ENCODE measurements around the gene MRGPRF. TPM values are rescaled to one million over a fixed set of nuclear protein-coding genes. Genes with fewer than 3 reads are reported as not detected.

MRGPRF gene
- total and polyA plus RNA-seq, 8 donors, result 6.7 to 123 (median 20.8) TPM

DNA sequence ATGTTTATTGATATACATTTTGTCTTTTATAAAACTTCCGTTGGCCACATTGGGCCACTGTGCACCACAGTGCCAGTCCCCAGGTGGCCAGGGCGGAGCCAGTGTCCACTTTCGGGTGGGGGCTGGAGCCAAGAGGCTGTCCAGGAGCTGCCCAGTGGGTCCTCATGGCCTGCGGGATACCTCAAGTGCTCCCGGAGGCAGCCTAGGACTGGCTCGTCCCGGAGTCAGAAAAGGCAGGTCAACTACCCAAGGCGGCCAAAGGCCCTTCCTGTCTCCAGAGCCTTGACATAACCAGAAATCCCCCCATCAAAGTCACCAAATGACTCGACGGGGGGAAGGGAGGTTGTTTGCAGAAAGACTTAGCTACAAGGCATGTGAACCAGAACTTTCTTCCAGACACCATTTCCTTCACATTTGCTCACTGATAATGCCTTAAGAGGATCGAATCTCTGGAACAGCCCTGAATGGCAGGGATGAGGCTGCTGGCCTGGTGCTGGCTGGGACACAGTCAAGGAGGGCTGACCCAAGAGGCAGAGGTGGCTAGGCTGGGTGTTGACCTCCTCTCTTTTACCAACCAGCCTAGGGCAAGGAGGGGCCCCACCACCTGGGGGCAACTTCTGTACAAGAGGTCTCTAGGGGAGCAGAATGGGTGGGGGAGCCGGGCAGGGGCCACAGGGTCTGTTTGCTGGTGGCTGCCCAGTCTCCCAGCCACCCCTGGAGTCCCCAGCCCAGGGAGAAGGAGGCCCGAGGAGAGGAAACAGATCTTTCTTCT lies 8.4 kb downstream of the MRGPRF start:
- H3K9me3 ChIP-seq, result no peaks in the 10 kb centered on the region
- TF ChIP-seq POLR2AphosphoS5 (IDR thresholded peaks at IDR 0.05) (no peak), EP300 (IDR thresholded peaks at IDR 0.05) (no peak)
- TF ChIP-seq, protein P1, sequence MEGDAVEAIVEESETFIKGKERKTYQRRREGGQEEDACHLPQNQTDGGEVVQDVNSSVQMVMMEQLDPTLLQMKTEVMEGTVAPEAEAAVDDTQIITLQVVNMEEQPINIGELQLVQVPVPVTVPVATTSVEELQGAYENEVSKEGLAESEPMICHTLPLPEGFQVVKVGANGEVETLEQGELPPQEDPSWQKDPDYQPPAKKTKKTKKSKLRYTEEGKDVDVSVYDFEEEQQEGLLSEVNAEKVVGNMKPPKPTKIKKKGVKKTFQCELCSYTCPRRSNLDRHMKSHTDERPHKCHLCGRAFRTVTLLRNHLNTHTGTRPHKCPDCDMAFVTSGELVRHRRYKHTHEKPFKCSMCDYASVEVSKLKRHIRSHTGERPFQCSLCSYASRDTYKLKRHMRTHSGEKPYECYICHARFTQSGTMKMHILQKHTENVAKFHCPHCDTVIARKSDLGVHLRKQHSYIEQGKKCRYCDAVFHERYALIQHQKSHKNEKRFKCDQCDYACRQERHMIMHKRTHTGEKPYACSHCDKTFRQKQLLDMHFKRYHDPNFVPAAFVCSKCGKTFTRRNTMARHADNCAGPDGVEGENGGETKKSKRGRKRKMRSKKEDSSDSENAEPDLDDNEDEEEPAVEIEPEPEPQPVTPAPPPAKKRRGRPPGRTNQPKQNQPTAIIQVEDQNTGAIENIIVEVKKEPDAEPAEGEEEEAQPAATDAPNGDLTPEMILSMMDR (IDR thresholded peaks at IDR 0.05), result no peak
- peaks cover 0 to 5% (median 0%) of the 10 kb centered on the region in 3 donors for H3K27me3 ChIP-seq
- peaks cover 24 to 99% (median 64%) of the 10 kb centered on the region in 4 donors for H3K4me1 ChIP-seq
- DNase-seq, result peak in 1 of 2 donors; percentile 2
- intact Hi-C loops (cut with DNase I; ENCODE audit: low total_unique reads), result no loop called here
- no peak overlapping the region for H3K4me3 ChIP-seq
- H3K27ac ChIP-seq, result peak overlapping the region in 4 of 5 donors; percentile 65 to 94 (median 83)
- 72 to 82% (median 82%) methylated on average over 8 to 13 of the region's 13 CpGs for WGBS, 5 donors
- H3K36me3 ChIP-seq, result peaks cover 14 to 34% (median 27%) of the 10 kb centered on the region in 4 donors

DNA sequence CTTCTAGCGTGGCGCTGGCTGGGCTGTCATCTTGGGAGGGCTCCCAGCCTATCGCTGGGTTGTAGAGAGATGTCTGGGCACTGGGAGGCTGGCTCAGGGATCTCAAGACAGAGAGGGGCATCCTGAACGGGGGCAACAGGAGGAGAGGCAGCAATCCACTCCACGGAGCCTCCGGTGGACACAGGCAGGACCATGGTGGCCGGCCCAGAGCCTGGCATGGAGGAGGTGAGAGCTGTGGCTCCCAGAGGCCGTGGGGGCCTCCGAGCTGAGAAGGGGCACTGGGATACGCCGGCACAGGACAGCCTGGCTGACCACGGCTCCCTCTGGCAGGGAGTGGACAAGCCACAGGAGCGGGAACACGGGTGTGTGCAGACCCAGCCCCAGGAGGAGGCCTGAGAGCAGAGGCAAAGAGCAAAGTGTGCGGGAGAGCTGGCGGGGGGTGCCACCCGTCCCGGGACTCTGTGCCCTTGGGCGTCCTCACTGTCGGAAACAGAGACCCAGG lies 9.1 kb downstream of the MRGPRF start:
- peak overlapping the region in 4 of 5 donors; percentile 65 to 94 (median 83) for H3K27ac ChIP-seq
- intact Hi-C loops (cut with DNase I; ENCODE audit: low total_unique reads), result no loop called here

DNA sequence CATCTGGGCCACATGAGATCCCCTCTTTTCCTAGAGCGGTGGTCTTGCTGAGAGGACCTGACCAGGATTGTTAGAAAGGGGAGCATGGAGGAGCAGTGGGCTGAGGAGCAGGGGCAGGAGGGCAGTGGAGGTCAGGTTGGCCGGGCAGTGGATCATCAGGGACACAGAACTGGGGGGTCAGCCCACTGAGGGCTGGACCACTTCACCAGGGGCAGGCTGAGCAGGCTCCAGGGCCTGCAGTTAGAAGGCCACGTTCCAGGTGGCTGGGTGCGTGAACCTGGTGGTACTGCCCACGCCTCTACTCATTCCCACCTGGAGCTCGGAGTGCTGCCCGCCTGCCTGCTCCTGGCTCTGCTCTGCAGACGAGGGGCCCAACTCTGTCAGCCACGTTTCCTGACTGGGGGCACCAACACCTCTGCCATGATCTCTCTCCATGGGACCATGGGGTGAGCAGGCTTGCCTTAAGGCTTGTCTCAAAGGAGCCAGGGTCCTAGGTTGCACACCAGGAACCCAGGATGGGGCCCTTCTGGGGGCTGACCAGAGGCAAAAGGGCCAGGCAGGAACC lies 9.7 kb downstream of the MRGPRF start:
- H3K9me3 ChIP-seq, result no peaks in the 10 kb centered on the region
- TF ChIP-seq, protein P1 (IDR thresholded peaks at IDR 0.05), result no peak
- TF ChIP-seq POLR2AphosphoS5 (IDR thresholded peaks at IDR 0.05), result no peak
- WGBS, 5 donors, result 70 to 93% (median 89%) methylated on average over 4 to 9 of the region's 9 CpGs
- H3K4me1 ChIP-seq, result peaks cover 12 to 99% (median 60%) of the 10 kb centered on the region in 4 donors
- peaks cover 14 to 34% (median 27%) of the 10 kb centered on the region in 4 donors for H3K36me3 ChIP-seq
- peak in 1 of 2 donors; percentile 2 for DNase-seq
- intact Hi-C loops (cut with DNase I; ENCODE audit: low total_unique reads), result no loop called here
- no peaks in the 10 kb centered on the region for H3K27me3 ChIP-seq
- peak overlapping the region in 4 of 5 donors; percentile 65 to 94 (median 83) for H3K27ac ChIP-seq
- no peak overlapping the region for H3K4me3 ChIP-seq

More for the DNA sequence above, 9.1 kb downstream of the MRGPRF start:
- Histone ChIP-seq H3K4me3 (no peak overlapping the region), H3K4me1 (peaks cover 17 to 99% (median 58%) of the 10 kb centered on the region in 4 donors), H3K9me3 (no peaks in the 10 kb centered on the region), H3K36me3 (peaks cover 14 to 34% (median 27%) of the 10 kb centered on the region in 4 donors), H3K27me3 (no peaks in the 10 kb centered on the region)
- WGBS, 5 donors, result 80 to 93% (median 85%) methylated on average over 16 to 20 of the region's 20 CpGs
- TF ChIP-seq POLR2AphosphoS5 (IDR thresholded peaks at IDR 0.05), result no peak
- TF ChIP-seq POLR2A (IDR thresholded peaks at IDR 0.05), result no peak
- TF ChIP-seq, protein P1 (IDR thresholded peaks at IDR 0.05), result no peak
- TF ChIP-seq EP300 (IDR thresholded peaks at IDR 0.05), result no peak
- DNase-seq, result no peak

DNA sequence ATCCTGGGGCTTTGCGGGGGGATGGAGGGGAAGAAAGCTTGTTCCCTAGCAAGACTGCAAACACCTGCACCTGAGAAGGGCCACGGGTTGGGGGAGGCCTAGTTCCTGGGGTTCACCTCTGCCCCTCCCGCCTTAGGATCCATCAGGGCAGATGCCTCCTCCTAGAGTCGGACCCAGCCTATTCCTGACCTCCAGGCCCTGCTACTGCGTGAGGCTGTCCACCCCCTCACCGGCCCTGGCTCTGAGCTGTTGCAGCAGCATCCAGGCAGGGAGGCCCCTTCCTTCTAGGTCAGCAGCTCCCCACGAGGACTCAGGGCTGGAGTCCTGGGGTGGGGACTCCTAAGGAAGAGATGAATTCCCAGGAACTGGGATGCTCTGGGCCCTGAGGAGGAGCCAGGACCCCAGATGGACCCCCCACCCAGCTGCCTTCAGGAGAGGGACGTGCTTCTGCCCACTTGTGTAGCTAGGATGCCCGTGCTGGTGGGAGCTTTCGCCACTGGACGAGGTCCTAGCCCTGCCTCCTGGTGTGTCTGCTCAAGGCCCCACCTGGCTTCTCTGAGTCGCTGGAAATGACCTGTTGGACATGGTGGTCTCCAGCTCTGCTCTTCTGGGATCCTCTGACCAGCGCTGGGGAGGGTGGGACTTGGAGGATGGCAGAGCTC lies 10.3 kb downstream of the MRGPRF start:
- peak in 1 of 2 donors; percentile 16 for DNase-seq
- Histone ChIP-seq H3K36me3 (peaks cover 14 to 34% (median 27%) of the 10 kb centered on the region in 4 donors), H3K27ac (peak overlapping the region in 4 of 5 donors; percentile 65 to 94 (median 83)), H3K4me1 (peaks cover 5 to 99% (median 59%) of the 10 kb centered on the region in 4 donors), H3K4me3 (no peak overlapping the region), H3K27me3 (no peaks in the 10 kb centered on the region), H3K9me3 (no peaks in the 10 kb centered on the region)
- 67 to 82% (median 81%) methylated on average over 11 to 13 of the region's 13 CpGs for WGBS, 5 donors
- intact Hi-C loops (cut with DNase I; ENCODE audit: low total_unique reads), result no loop called here
- TF ChIP-seq, protein P1 (IDR thresholded peaks at IDR 0.05), result no peak
- TF ChIP-seq EP300 (IDR thresholded peaks at IDR 0.05) (no peak), POLR2AphosphoS5 (IDR thresholded peaks at IDR 0.05) (no peak), POLR2A (IDR thresholded peaks at IDR 0.05) (no peak)
